Ovary (tissue), 9 donors: ENCODE measurements around the gene AMD1. TPM values are rescaled to one million over a fixed set of nuclear protein-coding genes. Genes with fewer than 3 reads are reported as not detected.

ENCODE experiments used
- DNase-seq, 5 donors: peaks; one replicate each; pipeline ENCODE4 v3.0.0-alpha.2; 2019 to 2020
- H3K27ac ChIP-seq, 2 donors: fragments of 200-600 bp; one replicate each; pipeline versions ENCODE4 v1.5.1 to v1.8.0; 2019 to 2022
- H3K27me3 ChIP-seq: fragments of 200-600 bp; one replicate; pipeline ENCODE4 v1.8.0; 2022
- H3K36me3 ChIP-seq: fragments of 200-600 bp; sonication (generic); one replicate; pipeline ENCODE4 v1.5.1; 2019
- H3K4me1 ChIP-seq: one replicate; pipeline ENCODE4 v1.8.1; 2013; ENCODE audit warnings: mild to moderate bottlenecking, moderate library complexity; ENCODE audit not compliant: insufficient read depth
- H3K4me3 ChIP-seq: fragments of 200-600 bp; sonication (generic); one replicate; pipeline ENCODE4 v1.5.1; 2017
- H3K9me3 ChIP-seq, 2 donors: fragments of 200-600 bp in 1 of 2; sonication (generic) in 1 of 2; one replicate each; pipeline versions ENCODE4 v1.5.1 to v1.8.1; 2013 to 2019; ENCODE audit warnings: mild to moderate bottlenecking in 1 of 2, moderate library complexity in 1 of 2
- CTCF ChIP-seq, 3 donors: fragments of 450-650 bp in 2 of 3; fragments of 200-600 bp in 1 of 3; IDR thresholded peaks; one replicate each; pipeline versions ENCODE4 v1.5.1 to v1.8.0; 2016 to 2022; ENCODE audit warnings: antibody characterized with exemption in 3 of 3, mild to moderate bottlenecking in 1 of 3
- EP300 ChIP-seq: sonication (generic); formaldehyde crosslinking; IDR thresholded peaks from one replicate; pipeline ENCODE4 v1.6.1; 2017; ENCODE audit warnings: antibody characterized with exemption
- POLR2A ChIP-seq: fragments of 450-650 bp; IDR thresholded peaks from one replicate; pipeline ENCODE4 v1.6.1; 2017; ENCODE audit warnings: antibody characterized with exemption, mild to moderate bottlenecking, moderate library complexity
- WGBS, 3 donors: extraction: QIAGEN DNeasy Blood & Tissue Kit in 1 of 3; methylation state at CpG; one replicate each; pipeline versions ENCODE4 v1.1.5 to v1.1.7; 2013 to 2017; 5-methylcytosine and 5-hydroxymethylcytosine counted together
- intact Hi-C, 4 donors: fragments of 100-400 bp; cut with DNase I; formaldehyde crosslinking; loops; one replicate each; pipeline versions ENCODE4 v1.11.0 to v1.15.1; 2022 to 2023
- polyA plus RNA-seq, 2 donors: library from polyadenylated mRNA; stranded (reverse); fragments of 200-250 nt in 1 of 2; fragments of 350-450 nt in 1 of 2; fragmentation: Illumina TruSeq in 1 of 2; extraction: RNeasy Lipid Tissue Mini Kit (QIAGEN cat#74804) in 1 of 2; gene quantifications; one replicate each; pipeline ENCODE4 v1.2.3, GENCODE V29; 2013 to 2014
- small RNA-seq: library from RNA; depleted of rRNA; stranded (forward); fragments of <200 nt; gene quantifications from one replicate; pipeline ENCODE3, GENCODE V24; 2016
- total RNA-seq, 7 donors: library from RNA; depleted of rRNA in 2 of 7; stranded (reverse); fragments of >200 nt in 2 of 7; fragmentation: NEBNext Ultra II Directional in 3 of 7; extraction: Animal tissue kit (Norgen Biotek cat#: 25700) in 3 of 7; gene quantifications; one replicate each; pipeline versions ENCODE4 v1.1.0 to v1.2.4, GENCODE V29; 2016 to 2023
- donor health status: DM: no; HTN: no; CAD: no; lungs with moderate emphysema.
- donor health status: DM: no; HTN: no; CAD: no.
- donor health status: Bipolar disorder and iron deficiency.
- donor health status: DM: yes; HTN: yes; CAD: no.
- donor health status: DM: no; HTN: no; CAD: no.
- donor health status: DM: yes; HTN: yes; CAD: no.

The AMD1 gene
- total and polyA plus RNA-seq, 9 donors = 24.4 to 67.8 (median 60.3) TPM

- intact Hi-C loops = loop anchor here in 1 of 4 donors (10.0 kb wide), 1 partner anchor 400 kb away; no protein-coding TSS in a partner anchor
- DNase-seq = no peak
- Histone ChIP-seq H3K36me3 (no peaks in the 10 kb centered on the region), H3K9me3 (no peaks in the 10 kb centered on the region), H3K4me3 (no peak overlapping the region), H3K27me3 (no peaks in the 10 kb centered on the region), H3K27ac (no peak overlapping the region), H3K4me1 (no peaks in the 10 kb centered on the region)
- WGBS, 3 donors = 89 to 93% (median 90%) methylated on average over 6 of the region's 6 CpGs
- TF ChIP-seq EP300 = no peak
These were observed 60.6 kb downstream of the AMD1 start for GRCh38 chr6:110935171-110935570.

- Histone ChIP-seq H3K27me3 (no peaks in the 10 kb centered on the region), H3K4me3 (no peak overlapping the region), H3K27ac (no peak overlapping the region), H3K4me1 (no peaks in the 10 kb centered on the region), H3K36me3 (no peaks in the 10 kb centered on the region), H3K9me3 (no peaks in the 10 kb centered on the region)
- DNase-seq = no peak
- intact Hi-C loops = loop anchor here in 1 of 4 donors (10.0 kb wide), 1 partner anchor 403 kb away; no protein-coding TSS in a partner anchor
- TF ChIP-seq EP300 (no peak), POLR2A (no peak), CTCF (IDR thresholded peaks at IDR 0.05) (no peak)
- WGBS, 3 donors = 92 to 96% (median 94%) methylated on average over 6 of the region's 6 CpGs
These were observed 63.6 kb downstream of the AMD1 start for GRCh38 chr6:110938171-110938570.

- Histone ChIP-seq H3K9me3 (no peaks in the 10 kb centered on the region), H3K4me1 (no peaks in the 10 kb centered on the region), H3K27me3 (no peaks in the 10 kb centered on the region), H3K4me3 (no peak overlapping the region), H3K27ac (no peak overlapping the region), H3K36me3 (no peaks in the 10 kb centered on the region)
- no peak for DNase-seq
- WGBS, 3 donors = 89 to 90% (median 90%) methylated on average over 8 of the region's 8 CpGs
- TF ChIP-seq EP300 = no peak
- TF ChIP-seq POLR2A = no peak
- TF ChIP-seq CTCF (IDR thresholded peaks at IDR 0.05) = no peak
- intact Hi-C loops = loop anchor here in 3 of 4 donors (10.0 kb wide), 3 partner anchors 265 to 415 kb away; no protein-coding TSS in a partner anchor
These were observed 65.0 kb downstream of the AMD1 start for GRCh38 chr6:110939429-110940200.

- H3K4me1 ChIP-seq = no peaks in the 10 kb centered on the region
- TF ChIP-seq POLR2A = no peak
- no peak for TF ChIP-seq EP300
- no peak for TF ChIP-seq CTCF (IDR thresholded peaks at IDR 0.05)
- H3K4me3 ChIP-seq = no peak overlapping the region
- no peak overlapping the region for H3K27ac ChIP-seq
- 93 to 100% (median 93%) methylated on average over 1 of the region's 1 CpG for WGBS, 3 donors
- H3K36me3 ChIP-seq = no peaks in the 10 kb centered on the region
- intact Hi-C loops = loop anchor here in 2 of 4 donors (5.0 to 10.0 kb wide), 4 partner anchors 262 to 420 kb away; no protein-coding TSS in a partner anchor
- DNase-seq = no peak
- H3K27me3 ChIP-seq = no peaks in the 10 kb centered on the region
- no peaks in the 10 kb centered on the region for H3K9me3 ChIP-seq
These were observed 70.1 kb downstream of the AMD1 start for GRCh38 chr6:110944681-110945151.

Small RNAs within 50 kb of the gene (small RNA-seq; reads per million reads assigned to genes)
- gene RNU6-1115P (not detected), gene SNORA40C (not detected)

Other genes with a start within 250 kb of the AMD1 start
- gene CDK19, start 59.3 kb upstream of the AMD1 start, total RNA-seq = 10 to 100 TPM in 6 of 7 donors, 1 to 10 TPM in 1; 9.8 to 20.8 (median 18.1) TPM
- 10 to 100 TPM; 12.6 to 15.7 TPM for gene CDK19, start 59.3 kb upstream of the AMD1 start, polyA plus RNA-seq
- 10 to 100 TPM; 16.5 to 60.2 (median 47.8) TPM for gene GTF3C6, start 83.9 kb downstream of the AMD1 start, total RNA-seq
- 10 to 100 TPM; 29.1 to 83.9 TPM for gene GTF3C6, start 83.9 kb downstream of the AMD1 start, polyA plus RNA-seq
- 10 to 100 TPM; 17.2 to 49.1 (median 25.8) TPM for gene RPF2, start 107.3 kb downstream of the AMD1 start, total RNA-seq
- 10 to 100 TPM; 14.8 to 24.0 TPM for gene RPF2, start 107.3 kb downstream of the AMD1 start, polyA plus RNA-seq
- gene SLC16A10, start 212.7 kb downstream of the AMD1 start, total RNA-seq = 10 to 100 TPM in 1 of 7 donors, 1 to 10 TPM in 6; 3.6 to 10.8 (median 4.6) TPM
- gene SLC16A10, start 212.7 kb downstream of the AMD1 start, polyA plus RNA-seq = under 1 TPM; 0.80 to 0.98 TPM